ENCODE measurements around the gene SULT1C2. TPM values are rescaled to one million over a fixed set of nuclear protein-coding genes. Genes with fewer than 3 reads are reported as not detected.

Gene SULT1C2
- total RNA-seq, 1 donor from 2014 or later, result 1.2 TPM

DNA sequence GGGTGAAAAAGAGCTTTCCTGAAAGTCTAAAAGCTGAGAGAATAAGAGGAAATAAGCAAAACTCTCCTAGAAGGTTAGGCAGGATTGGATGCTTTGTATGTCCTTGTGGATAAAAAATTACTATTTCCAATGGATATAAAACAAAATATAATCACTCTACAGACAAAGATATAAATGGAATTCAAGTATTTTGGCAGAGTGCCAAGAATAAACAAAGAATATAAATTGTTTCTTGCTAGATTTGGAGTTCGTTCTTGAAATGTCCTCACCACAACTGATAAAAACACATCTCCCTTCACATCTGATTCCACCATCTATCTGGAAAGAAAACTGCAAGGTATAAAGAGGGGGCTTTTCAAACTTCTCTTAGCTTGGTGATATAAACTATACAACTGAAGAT is 35.6 kb upstream of the SULT1C2 start:
- no peak for TF ChIP-seq CTCF (IDR thresholded peaks at IDR 0.05)
- no peak for DNase-seq
- no peak for ATAC-seq
- Histone ChIP-seq H3K36me3 (no peaks in the 10 kb centered on the region), H3K4me3 (no peak overlapping the region), H3K27ac (no peak overlapping the region), H3K9me3 (no peaks in the 10 kb centered on the region), H3K4me1 (no peaks in the 10 kb centered on the region), H3K27me3 (ENCODE audit: low read depth) (no peaks in the 10 kb centered on the region)
- intact Hi-C loops (cut with DNase I), result no loop called here

GRCh38 chr2:108257757-108258331 is 30.9 kb upstream of the SULT1C2 start:
- Histone ChIP-seq H3K4me3 (no peak overlapping the region), H3K27ac (no peak overlapping the region), H3K9me3 (no peaks in the 10 kb centered on the region), H3K27me3 (ENCODE audit: low read depth) (no peaks in the 10 kb centered on the region), H3K4me1 (no peaks in the 10 kb centered on the region), H3K36me3 (no peaks in the 10 kb centered on the region)
- no peak for ATAC-seq
- TF ChIP-seq CTCF (IDR thresholded peaks at IDR 0.05), result no peak
- no peak for DNase-seq
- intact Hi-C loops (cut with DNase I), result no loop called here

DNA sequence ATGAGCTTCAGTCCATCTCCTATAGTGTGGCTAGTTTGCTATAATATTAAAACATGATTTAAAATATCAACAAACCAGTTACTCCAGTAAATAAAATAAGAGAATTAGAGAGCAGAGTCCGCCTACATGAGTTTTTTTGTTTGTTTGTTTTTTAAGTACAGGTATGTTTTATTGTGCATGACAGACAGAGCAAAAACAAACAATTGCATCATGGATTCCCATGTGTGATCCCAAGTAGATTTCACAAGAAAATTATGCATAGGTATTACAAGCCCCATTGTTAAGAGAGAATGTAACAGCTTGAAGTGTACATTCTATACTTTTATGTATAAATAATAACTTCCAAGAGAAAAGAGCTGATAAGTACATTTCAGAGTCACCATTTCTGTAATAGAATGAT is 27.9 kb upstream of the SULT1C2 start:
- Histone ChIP-seq H3K36me3 (no peaks in the 10 kb centered on the region), H3K27me3 (ENCODE audit: low read depth) (no peaks in the 10 kb centered on the region), H3K9me3 (no peaks in the 10 kb centered on the region), H3K4me1 (no peaks in the 10 kb centered on the region), H3K4me3 (no peak overlapping the region), H3K27ac (no peak overlapping the region)
- intact Hi-C loops (cut with DNase I), result no loop called here
- TF ChIP-seq CTCF (IDR thresholded peaks at IDR 0.05), result no peak
- DNase-seq (no peak), ATAC-seq (no peak)

DNA sequence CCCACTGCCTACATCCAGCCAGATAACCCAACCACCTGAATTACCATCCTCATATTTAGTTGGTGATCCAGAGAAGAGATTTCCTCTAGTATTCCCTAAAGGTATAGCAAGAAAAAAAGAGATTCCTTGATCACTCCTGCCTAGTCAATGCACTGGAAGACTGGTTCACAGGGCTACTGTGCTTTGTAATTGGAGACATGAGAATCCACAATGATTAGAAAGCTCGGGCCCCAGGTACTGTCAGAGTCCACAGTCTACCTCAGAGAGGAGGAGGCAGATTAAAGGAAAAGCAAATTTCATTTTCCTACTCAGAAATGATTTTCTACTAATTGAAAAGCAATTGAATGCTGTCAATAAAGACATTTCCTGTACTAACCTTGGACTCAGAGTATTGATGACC is 26.7 kb upstream of the SULT1C2 start:
- intact Hi-C loops (cut with DNase I), result no loop called here
- no peak overlapping the region for H3K27ac ChIP-seq
- TF ChIP-seq CTCF (IDR thresholded peaks at IDR 0.05), result no peak
- DNase-seq (no peak), ATAC-seq (no peak)
- H3K27me3 ChIP-seq (ENCODE audit: low read depth), result no peaks in the 10 kb centered on the region
- no peaks in the 10 kb centered on the region for H3K4me1 ChIP-seq
- H3K4me3 ChIP-seq, result no peak overlapping the region
- no peaks in the 10 kb centered on the region for H3K36me3 ChIP-seq
- H3K9me3 ChIP-seq, result no peaks in the 10 kb centered on the region

DNA sequence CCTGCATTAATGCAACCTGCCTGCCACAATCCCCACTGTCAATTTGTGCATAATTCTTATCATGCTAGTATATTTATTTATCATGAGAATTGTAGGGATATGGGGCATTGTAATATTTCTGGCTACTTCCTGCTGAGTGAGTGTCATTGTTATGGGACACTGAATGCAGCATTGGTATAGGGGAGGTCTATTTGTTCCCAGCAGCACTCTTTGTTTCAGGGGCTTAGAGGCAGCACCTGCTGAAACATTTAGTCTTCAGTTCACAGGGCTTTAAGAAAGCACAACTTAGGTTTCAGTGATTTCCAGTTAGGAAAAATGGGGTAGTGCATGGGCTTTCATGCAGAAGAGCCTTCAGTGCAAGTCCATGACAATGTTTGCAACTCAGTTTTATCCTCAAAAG is 25.3 kb upstream of the SULT1C2 start:
- H3K4me1 ChIP-seq, result no peaks in the 10 kb centered on the region
- intact Hi-C loops (cut with DNase I), result no loop called here
- no peaks in the 10 kb centered on the region for H3K36me3 ChIP-seq
- TF ChIP-seq CTCF (IDR thresholded peaks at IDR 0.05), result no peak
- no peak overlapping the region for H3K27ac ChIP-seq
- DNase-seq, result no peak
- no peak for ATAC-seq
- no peak overlapping the region for H3K4me3 ChIP-seq
- H3K27me3 ChIP-seq (ENCODE audit: low read depth), result no peaks in the 10 kb centered on the region
- H3K9me3 ChIP-seq, result no peaks in the 10 kb centered on the region

DNA sequence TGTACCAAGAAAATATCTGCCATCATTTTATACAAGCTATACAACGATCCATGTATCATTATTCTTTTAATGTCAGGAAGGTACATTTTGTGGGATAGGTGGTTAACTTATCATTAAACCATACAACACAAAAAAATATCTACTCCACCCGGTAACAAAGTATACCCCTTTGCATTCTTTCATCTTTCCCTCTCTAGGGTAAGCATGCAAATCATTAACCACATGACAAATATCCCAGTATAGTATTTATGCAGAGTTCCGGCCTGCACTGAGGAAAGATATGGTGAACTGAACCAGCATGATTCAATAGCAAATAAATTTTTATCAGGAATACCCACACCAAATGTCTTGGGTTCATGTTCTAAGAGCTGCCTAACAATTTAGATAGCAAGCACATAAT is 22.5 kb upstream of the SULT1C2 start:
- no peak for TF ChIP-seq CTCF (IDR thresholded peaks at IDR 0.05)
- H3K9me3 ChIP-seq, result no peaks in the 10 kb centered on the region
- H3K36me3 ChIP-seq, result no peaks in the 10 kb centered on the region
- no peak overlapping the region for H3K4me3 ChIP-seq
- intact Hi-C loops (cut with DNase I), result no loop called here
- no peak for ATAC-seq
- no peak for DNase-seq
- H3K27me3 ChIP-seq (ENCODE audit: low read depth), result no peaks in the 10 kb centered on the region
- no peak overlapping the region for H3K27ac ChIP-seq
- no peaks in the 10 kb centered on the region for H3K4me1 ChIP-seq
